PC-3 (cell line): ENCODE results near the gene MBD1. TPM values are rescaled to one million over a fixed set of nuclear protein-coding genes. Genes with fewer than 3 reads are reported as not detected.
A peak's percentile ranks its signal among the peaks of the same experiment; 100 is the strongest.

Source experiments
- ATAC-seq: fragments of 200-7000 bp; cut with Tn5 transposase; 2 replicates; pipeline ENCODE4 v1.9.1; 2020; ENCODE audit warnings: mild to moderate bottlenecking, moderate library complexity
- BruUV-seq: library from RNA; stranded (reverse); fragments of 400-500 nt; replicated peaks from 2 replicates; lab custom pipeline; 2021; lab: Mats Ljungman, UMichigan
- CTCF ChIA-PET: fragments of 300-600 bp; sonication (Branson Sonifier 250); formaldehyde crosslinking; loops from one replicate; lab custom pipeline; 2022; ENCODE audit warnings: antibody characterized with exemption; lab: Charles Lee
- POLR2A ChIA-PET: fragments of 300-600 bp; sonication (Branson Sonifier 250); formaldehyde crosslinking; loops from one replicate; lab custom pipeline; 2022; ENCODE audit warnings: antibody characterized with exemption; ENCODE audit not compliant: unreplicated experiment; lab: Charles Lee
- DNase-seq: peaks from one replicate; pipeline ENCODE4 v3.0.0-alpha.2; 2015
- H2AFZ ChIP-seq: fragments of 300-600 bp; sonication (generic); 2 replicates; pipeline ENCODE4 v1.6.0; 2016; ENCODE audit warnings: antibody characterized with exemption, low read length
- H3F3A ChIP-seq: fragments of 300-600 bp; sonication (generic); one replicate; pipeline ENCODE4 v1.6.0; 2017; ENCODE audit warnings: antibody characterized with exemption, low read length, control low read depth, mild to moderate bottlenecking; ENCODE audit not compliant: unreplicated experiment
- H3K27ac ChIP-seq: fragments of 300-600 bp; sonication (generic); 2 replicates; pipeline ENCODE4 v1.5.1; 2016; ENCODE audit warnings: mild to moderate bottlenecking, low read length
- H3K27me3 ChIP-seq: fragments of 300-600 bp; sonication (generic); 2 replicates; pipeline ENCODE4 v1.6.1; 2016; ENCODE audit warnings: low read length, mixed read lengths
- H3K36me3 ChIP-seq: fragments of 300-600 bp; sonication (generic); 2 replicates; pipeline ENCODE4 v1.6.1; 2016; ENCODE audit warnings: low read depth, mixed run types, low read length, mixed read lengths
- H3K4me1 ChIP-seq: fragments of 300-600 bp; sonication (generic); 2 replicates; pipeline ENCODE4 v1.5.1; 2016; ENCODE audit warnings: low read length; ENCODE audit not compliant: insufficient read depth
- H3K4me2 ChIP-seq: fragments of 300-600 bp; sonication (generic); 2 replicates; pipeline ENCODE4 v1.6.0; 2016; ENCODE audit warnings: low read length
- H3K4me3 ChIP-seq: fragments of 300-600 bp; sonication (generic); 2 replicates; pipeline ENCODE4 v1.5.1; 2016; ENCODE audit warnings: mild to moderate bottlenecking, low read length, mixed read lengths
- H3K79me2 ChIP-seq: fragments of 300-600 bp; sonication (generic); 2 replicates; pipeline ENCODE4 v1.6.1; 2017; ENCODE audit warnings: low read length, mixed read lengths
- H3K9ac ChIP-seq: fragments of 300-600 bp; sonication (generic); 2 replicates; pipeline ENCODE4 v1.6.0; 2016; ENCODE audit warnings: mild to moderate bottlenecking, low read length
- H3K9me2 ChIP-seq: fragments of 300-600 bp; sonication (generic); replicated peaks from 2 replicates; pipeline ENCODE4 v1.6.1; 2016; ENCODE audit warnings: mixed run types, low read length, mixed read lengths
- H3K9me3 ChIP-seq: fragments of 300-600 bp; sonication (generic); 2 replicates; pipeline ENCODE4 v1.6.1; 2016; ENCODE audit warnings: low read length, mixed read lengths
- H4K20me1 ChIP-seq: fragments of 300-600 bp; sonication (generic); 2 replicates; pipeline ENCODE4 v1.6.1; 2016; ENCODE audit warnings: low read length, mixed read lengths
- EZH2 ChIP-seq: fragments of 300-600 bp; sonication (generic); IDR thresholded peaks from one replicate; pipeline ENCODE4 v1.6.1; 2017; ENCODE audit warnings: antibody characterized with exemption, mild to moderate bottlenecking, low read length; ENCODE audit not compliant: unreplicated experiment
- EZH2phosphoT487 ChIP-seq: fragments of 300-600 bp; sonication (generic); IDR thresholded peaks from 2 replicates; pipeline ENCODE4 v1.6.1; 2018; ENCODE audit warnings: mild to moderate bottlenecking, antibody characterized with exemption, low read length, borderline replicate concordance
- intact Hi-C: fragments of 100-400 bp; cut with micrococcal nuclease; formaldehyde crosslinking; loops from 2 replicates; pipeline ENCODE4 v1.9.0; 2023
- total RNA-seq: library from RNA; depleted of rRNA; stranded (reverse); fragments of >200 nt; gene quantifications from 2 replicates; pipeline ENCODE4 v1.2.3, GENCODE V29; 2014
- TF ChIP-seq, protein P1 (sequence below): fragments of 300-600 bp; sonication (generic); conservative IDR thresholded peaks from 2 replicates; pipeline ENCODE4 v1.5.1; 2017; ENCODE audit warnings: antibody characterized with exemption, low read depth, mild to moderate bottlenecking, low read length

The MBD1 gene
- total RNA-seq, 1 experiment from 2014 or later, result 30.2 TPM

DNA sequence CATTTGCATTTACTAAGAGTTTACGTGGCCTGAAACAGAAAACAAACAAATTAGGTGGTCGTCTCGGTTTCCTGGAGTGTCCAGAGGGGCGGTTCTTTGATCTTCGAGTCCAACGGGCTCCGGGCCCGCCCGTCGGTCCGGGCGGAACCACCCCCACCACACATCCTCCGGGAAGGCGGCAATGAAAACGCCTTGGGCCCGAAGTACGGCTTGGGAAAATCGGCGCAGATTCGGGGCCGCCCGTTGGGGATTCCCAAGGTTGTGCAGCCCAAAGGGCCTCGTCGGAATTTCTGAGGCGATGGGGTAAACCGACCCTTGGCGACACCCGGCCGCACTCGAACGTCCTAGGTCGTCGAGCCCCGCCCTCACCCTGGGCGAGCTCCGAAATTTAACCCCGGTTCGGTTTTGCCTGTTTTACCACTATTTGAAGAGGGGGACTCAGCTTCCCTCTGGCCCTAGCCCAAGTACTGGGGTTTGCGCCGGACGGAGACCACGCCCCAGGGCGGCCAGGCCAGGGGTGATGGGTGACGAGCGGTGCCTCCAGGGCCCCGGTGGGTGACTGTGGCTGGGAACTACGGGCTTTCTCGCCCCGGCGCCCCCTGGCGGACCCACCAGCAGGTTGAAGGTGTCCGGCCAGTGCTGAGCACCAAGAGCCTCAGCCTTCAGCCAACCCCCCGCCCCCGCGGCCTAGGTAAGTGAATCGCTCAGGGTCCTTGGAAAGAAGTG is 13.1 kb downstream of the MBD1 start:
- H2AFZ ChIP-seq, result no peak overlapping the region

DNA sequence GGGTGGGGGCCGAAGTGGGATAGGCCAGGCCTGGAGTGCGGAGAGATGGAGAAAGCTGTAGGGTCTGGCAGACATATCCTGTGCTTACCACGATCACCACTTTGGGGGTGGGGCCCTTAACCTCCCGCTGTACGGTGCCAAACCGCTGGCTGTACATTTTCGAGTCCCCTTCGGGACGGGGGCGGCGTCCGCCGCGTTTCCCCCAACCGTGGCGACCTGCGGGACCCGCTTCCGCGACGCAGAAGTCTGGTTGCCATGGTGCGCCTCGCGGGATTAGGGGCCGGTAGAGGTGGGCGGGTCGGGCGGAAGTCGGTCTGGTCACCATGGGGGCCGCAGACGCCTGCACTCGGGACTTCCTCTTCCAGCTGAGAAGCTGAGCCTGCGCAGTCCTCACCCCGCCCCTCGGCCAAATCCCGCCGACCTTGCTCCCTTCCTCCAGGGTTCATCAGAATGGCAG is 15.0 kb downstream of the MBD1 start, which contains the start of gene CFAP53:
CFAP53 (minus strand) TSS at position 248 of the 457 bp plus-strand sequence; CDS start at position 157, 91 bp downstream.
- Histone ChIP-seq H3K9me3 (no peaks in the 10 kb centered on the region), H2AFZ (peak within 1 kb of the TSS; percentile 72), H3K27me3 (no peaks in the 10 kb centered on the region), H3K9me2 (no peaks in the 10 kb centered on the region), H3K4me3 (peak within 1 kb of the TSS; percentile 71), H3K9ac (peak within 1 kb of the TSS; percentile 44), H3F3A (no peaks in the 10 kb centered on the region), H4K20me1 (no peaks in the 10 kb centered on the region), H3K79me2 (no peaks in the 10 kb centered on the region), H3K4me1 (no peaks in the 10 kb centered on the region), H3K36me3 (no peaks in the 10 kb centered on the region; the same call in 1 of the 2 replicates), H3K27ac (no peak within 1 kb of the TSS), H3K4me2 (peak within 1 kb of the TSS; percentile 78)
- TF ChIP-seq EZH2 (no peak), EZH2phosphoT487 (no peak)
- TF ChIP-seq, protein P1, sequence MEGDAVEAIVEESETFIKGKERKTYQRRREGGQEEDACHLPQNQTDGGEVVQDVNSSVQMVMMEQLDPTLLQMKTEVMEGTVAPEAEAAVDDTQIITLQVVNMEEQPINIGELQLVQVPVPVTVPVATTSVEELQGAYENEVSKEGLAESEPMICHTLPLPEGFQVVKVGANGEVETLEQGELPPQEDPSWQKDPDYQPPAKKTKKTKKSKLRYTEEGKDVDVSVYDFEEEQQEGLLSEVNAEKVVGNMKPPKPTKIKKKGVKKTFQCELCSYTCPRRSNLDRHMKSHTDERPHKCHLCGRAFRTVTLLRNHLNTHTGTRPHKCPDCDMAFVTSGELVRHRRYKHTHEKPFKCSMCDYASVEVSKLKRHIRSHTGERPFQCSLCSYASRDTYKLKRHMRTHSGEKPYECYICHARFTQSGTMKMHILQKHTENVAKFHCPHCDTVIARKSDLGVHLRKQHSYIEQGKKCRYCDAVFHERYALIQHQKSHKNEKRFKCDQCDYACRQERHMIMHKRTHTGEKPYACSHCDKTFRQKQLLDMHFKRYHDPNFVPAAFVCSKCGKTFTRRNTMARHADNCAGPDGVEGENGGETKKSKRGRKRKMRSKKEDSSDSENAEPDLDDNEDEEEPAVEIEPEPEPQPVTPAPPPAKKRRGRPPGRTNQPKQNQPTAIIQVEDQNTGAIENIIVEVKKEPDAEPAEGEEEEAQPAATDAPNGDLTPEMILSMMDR, result no peak
- BruUV-seq, result no TSS peak
- DNase-seq (peak; percentile 55), ATAC-seq (peak; percentile 99)
- ChIA-PET CTCF (no interaction called here), POLR2A (no interaction called here)
- intact Hi-C loops, result no loop called here

More for the DNA sequence above, 13.1 kb downstream of the MBD1 start:
- Histone ChIP-seq H3K4me3 (no peak overlapping the region), H3F3A (no peaks in the 10 kb centered on the region), H3K9ac (no peak overlapping the region), H3K4me2 (no peak overlapping the region), H3K79me2 (no peaks in the 10 kb centered on the region), H3K27ac (no peak overlapping the region), H3K27me3 (no peaks in the 10 kb centered on the region), H4K20me1 (no peaks in the 10 kb centered on the region), H3K36me3 (no peaks in the 10 kb centered on the region; the same call in 1 of the 2 replicates), H3K9me2 (no peaks in the 10 kb centered on the region), H3K4me1 (no peaks in the 10 kb centered on the region), H3K9me3 (no peaks in the 10 kb centered on the region)
- DNase-seq (no peak), ATAC-seq (no peak)
- POLR2A ChIA-PET, result no interaction called here
- no TSS peak for BruUV-seq
- intact Hi-C loops, result no loop called here
- TF ChIP-seq, protein P1, result 0 out of 2 replicates have a peak, but pooled peaks have one; percentile 29
- no peak for TF ChIP-seq EZH2
- CTCF ChIA-PET, result no interaction called here

DNA sequence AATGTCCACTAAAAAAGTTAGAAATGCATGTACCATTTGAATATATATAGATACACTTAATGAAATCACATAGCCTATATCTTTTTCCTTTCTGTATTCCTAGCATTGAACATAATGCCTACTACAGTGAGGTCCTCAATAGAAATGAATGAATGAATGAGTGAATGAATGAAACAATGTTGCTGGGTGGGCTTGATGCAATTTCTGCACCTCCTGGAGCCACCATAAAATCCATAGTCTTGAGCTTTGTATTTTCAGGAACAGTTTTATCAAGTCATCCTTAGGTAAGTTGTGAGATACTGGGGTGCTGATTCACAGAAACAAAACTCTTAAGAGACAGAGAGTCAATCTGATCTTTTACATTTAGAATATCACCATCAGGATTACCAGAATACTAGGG is 18.3 kb downstream of the MBD1 start:
- CTCF ChIA-PET, result no interaction called here
- intact Hi-C loops, result no loop called here
- H3K27me3 ChIP-seq, result no peaks in the 10 kb centered on the region

More for the DNA sequence above, 18.3 kb downstream of the MBD1 start:
- no peak overlapping the region for H3K4me3 ChIP-seq
- no peaks in the 10 kb centered on the region for H4K20me1 ChIP-seq
- H3K36me3 ChIP-seq, result no peaks in the 10 kb centered on the region
- H3K27ac ChIP-seq, result no peak overlapping the region
- POLR2A ChIA-PET, result no interaction called here
- no peak for DNase-seq
- ATAC-seq, result no peak
- H3F3A ChIP-seq, result no peaks in the 10 kb centered on the region
- H3K9me2 ChIP-seq, result no peaks in the 10 kb centered on the region
- H3K4me1 ChIP-seq, result no peaks in the 10 kb centered on the region
- H3K9ac ChIP-seq, result no peak overlapping the region
- BruUV-seq, result no TSS peak
- TF ChIP-seq EZH2phosphoT487 (no peak), EZH2 (no peak)
- TF ChIP-seq, protein P1, result no peak
- no peaks in the 10 kb centered on the region for H3K9me3 ChIP-seq
- H2AFZ ChIP-seq, result no peak overlapping the region
- no peak overlapping the region for H3K4me2 ChIP-seq
- H3K79me2 ChIP-seq, result no peaks in the 10 kb centered on the region
